ENCODE results near the gene AKAP1.

The AKAP1 gene

DNA sequence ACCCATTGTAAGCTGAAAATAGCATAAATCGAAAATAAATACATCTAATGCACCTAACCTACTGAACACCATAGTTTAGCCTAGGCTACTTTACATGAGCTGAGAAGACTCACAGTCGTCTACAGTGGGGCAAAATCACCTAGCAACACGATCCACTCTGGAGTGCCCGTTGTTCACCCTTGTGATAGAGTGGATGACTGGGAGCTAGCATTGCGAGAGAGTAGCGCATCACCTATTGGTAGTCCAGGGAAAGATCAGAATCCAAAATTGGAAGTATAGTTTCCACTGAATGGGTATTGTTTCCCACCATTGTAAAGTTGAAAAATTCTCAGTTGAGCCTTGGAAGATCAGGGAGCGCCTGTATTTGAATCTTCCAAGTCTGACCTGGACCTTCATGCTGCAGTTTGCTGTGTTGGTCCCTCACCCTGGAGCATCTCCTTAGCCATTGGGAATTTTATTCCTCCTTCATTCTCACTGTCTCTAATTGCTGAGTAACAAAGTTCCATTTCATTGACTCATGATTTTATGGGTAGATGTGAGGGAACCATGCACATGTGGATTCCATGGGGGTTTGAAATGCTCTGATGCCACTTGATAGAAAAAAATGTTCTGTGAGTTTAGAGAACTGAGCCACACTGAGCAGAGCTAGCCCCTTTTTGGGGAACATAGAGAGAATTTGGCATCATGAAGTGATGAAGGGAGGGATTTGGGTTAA is 19.6 kb downstream of the AKAP1 start:
- H3K36me3 ChIP-seq, result peaks cover 62% of the 10 kb centered on the region
- H3K4me3 ChIP-seq, result no peak overlapping the region
- H3K4me1 ChIP-seq, result peaks cover 35% of the 10 kb centered on the region
- no peaks in the 10 kb centered on the region for H3K9me3 ChIP-seq
- no peaks in the 10 kb centered on the region for H3K27me3 ChIP-seq
- H3K4me2 ChIP-seq, result no peak overlapping the region
- no peak overlapping the region for H3K27ac ChIP-seq
- peaks cover 100% of the 10 kb centered on the region for H4K20me1 ChIP-seq
- H3K9ac ChIP-seq, result no peak overlapping the region
- no peak for TF ChIP-seq Cebpa-rat (IDR thresholded peaks at IDR 0.05)

DNA sequence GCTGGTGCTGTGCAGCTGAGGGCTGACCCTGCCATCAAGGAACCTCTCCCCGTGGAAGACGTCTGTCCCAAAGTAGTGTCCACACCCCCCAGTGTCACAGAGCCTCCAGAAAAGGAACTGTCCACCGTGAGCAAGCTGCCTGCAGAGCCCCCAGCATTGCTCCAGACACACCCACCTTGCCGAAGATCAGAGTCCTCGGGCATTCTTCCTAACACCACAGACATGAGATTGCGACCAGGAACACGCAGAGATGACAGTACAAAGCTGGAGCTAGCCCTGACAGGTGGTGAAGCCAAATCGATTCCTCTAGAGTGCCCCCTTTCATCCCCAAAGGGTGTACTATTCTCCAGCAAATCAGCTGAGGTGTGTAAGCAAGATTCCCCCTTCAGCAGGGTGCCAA is 20.5 kb downstream of the AKAP1 start:
- no peak for TF ChIP-seq Cebpa-rat (IDR thresholded peaks at IDR 0.05)
- peaks cover 40% of the 10 kb centered on the region for H3K4me1 ChIP-seq
- H3K9me3 ChIP-seq, result no peaks in the 10 kb centered on the region
- no peaks in the 10 kb centered on the region for H3K27me3 ChIP-seq
- H3K4me3 ChIP-seq, result no peak overlapping the region
- H3K9ac ChIP-seq, result 0 out of 2 replicates have a peak overlapping the region, but pooled peaks have one; percentile 5
- H3K36me3 ChIP-seq, result peaks cover 65% of the 10 kb centered on the region
- peaks cover 100% of the 10 kb centered on the region for H4K20me1 ChIP-seq
- H3K4me2 ChIP-seq, result no peak overlapping the region
- no peak overlapping the region for H3K27ac ChIP-seq

DNA sequence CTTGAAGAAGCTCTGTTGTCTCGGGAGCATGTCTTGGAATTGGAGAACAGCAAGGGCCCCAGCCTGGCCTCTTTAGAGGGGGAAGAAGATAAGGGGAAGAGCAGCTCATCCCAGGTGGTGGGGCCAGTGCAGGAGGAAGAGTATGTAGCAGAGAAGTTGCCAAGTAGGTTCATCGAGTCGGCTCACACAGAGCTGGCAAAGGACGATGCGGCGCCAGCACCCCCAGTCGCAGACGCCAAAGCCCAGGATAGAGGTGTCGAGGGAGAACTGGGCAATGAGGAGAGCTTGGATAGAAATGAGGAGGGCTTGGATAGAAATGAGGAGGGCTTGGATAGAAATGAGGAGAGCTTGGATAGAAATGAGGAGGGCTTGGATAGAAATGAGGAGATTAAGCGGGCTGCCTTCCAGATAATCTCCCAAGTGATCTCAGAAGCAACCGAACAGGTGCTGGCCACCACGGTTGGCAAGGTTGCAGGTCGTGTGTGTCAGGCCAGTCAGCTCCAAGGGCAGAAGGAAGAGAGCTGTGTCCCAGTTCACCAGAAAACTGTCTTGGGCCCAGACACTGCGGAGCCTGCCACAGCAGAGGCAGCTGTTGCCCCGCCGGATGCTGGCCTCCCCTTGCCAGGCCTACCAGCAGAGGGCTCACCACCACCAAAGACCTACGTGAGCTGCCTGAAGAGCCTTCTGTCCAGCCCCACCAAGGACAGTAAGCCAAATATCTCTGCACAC is 21.2 kb downstream of the AKAP1 start:
- Histone ChIP-seq H3K9ac (0 out of 2 replicates have a peak overlapping the region, but pooled peaks have one; percentile 5), H4K20me1 (peaks cover 100% of the 10 kb centered on the region), H3K4me2 (no peak overlapping the region)

DNA sequence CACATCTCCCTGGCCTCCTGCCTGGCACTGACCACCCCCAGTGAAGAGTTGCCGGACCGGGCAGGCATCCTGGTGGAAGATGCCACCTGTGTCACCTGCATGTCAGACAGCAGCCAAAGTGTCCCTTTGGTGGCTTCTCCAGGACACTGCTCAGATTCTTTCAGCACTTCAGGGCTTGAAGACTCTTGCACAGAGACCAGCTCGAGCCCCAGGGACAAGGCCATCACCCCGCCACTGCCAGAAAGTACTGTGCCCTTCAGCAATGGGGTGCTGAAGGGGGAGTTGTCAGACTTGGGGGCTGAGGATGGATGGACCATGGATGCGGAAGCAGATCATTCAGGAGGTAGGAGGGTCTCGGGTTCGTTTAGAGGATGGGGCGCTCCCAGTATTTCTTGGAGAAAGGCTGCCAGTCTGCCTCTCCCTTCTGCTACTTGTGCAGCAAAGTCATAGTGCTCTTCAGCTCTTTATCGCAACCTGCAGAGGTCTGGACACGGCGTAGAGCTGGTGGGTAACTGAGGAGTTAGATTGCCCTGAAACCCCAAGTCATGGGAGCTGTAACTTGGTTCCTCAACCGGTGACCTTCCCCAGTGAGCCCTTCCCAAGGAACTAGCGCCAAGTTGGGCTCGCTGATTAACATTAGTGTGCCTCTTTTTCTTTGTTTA is 21.9 kb downstream of the AKAP1 start:
- no peak overlapping the region for H3K4me3 ChIP-seq
- no peaks in the 10 kb centered on the region for H3K27me3 ChIP-seq
- peaks cover 78% of the 10 kb centered on the region for H3K36me3 ChIP-seq
- H3K4me1 ChIP-seq, result peaks cover 47% of the 10 kb centered on the region
- no peak for TF ChIP-seq Cebpa-rat (IDR thresholded peaks at IDR 0.05)
- no peak overlapping the region for H3K27ac ChIP-seq
- H3K4me2 ChIP-seq, result no peak overlapping the region
- H4K20me1 ChIP-seq, result peaks cover 100% of the 10 kb centered on the region
- no peak overlapping the region for H3K9ac ChIP-seq
- no peaks in the 10 kb centered on the region for H3K9me3 ChIP-seq

More for the DNA sequence above, 21.2 kb downstream of the AKAP1 start:
- Histone ChIP-seq H3K4me3 (no peak overlapping the region), H3K9me3 (no peaks in the 10 kb centered on the region), H3K27me3 (no peaks in the 10 kb centered on the region), H3K36me3 (peaks cover 71% of the 10 kb centered on the region), H3K27ac (no peak overlapping the region), H3K4me1 (peaks cover 47% of the 10 kb centered on the region)
- TF ChIP-seq Cebpa-rat (IDR thresholded peaks at IDR 0.05), result no peak

DNA sequence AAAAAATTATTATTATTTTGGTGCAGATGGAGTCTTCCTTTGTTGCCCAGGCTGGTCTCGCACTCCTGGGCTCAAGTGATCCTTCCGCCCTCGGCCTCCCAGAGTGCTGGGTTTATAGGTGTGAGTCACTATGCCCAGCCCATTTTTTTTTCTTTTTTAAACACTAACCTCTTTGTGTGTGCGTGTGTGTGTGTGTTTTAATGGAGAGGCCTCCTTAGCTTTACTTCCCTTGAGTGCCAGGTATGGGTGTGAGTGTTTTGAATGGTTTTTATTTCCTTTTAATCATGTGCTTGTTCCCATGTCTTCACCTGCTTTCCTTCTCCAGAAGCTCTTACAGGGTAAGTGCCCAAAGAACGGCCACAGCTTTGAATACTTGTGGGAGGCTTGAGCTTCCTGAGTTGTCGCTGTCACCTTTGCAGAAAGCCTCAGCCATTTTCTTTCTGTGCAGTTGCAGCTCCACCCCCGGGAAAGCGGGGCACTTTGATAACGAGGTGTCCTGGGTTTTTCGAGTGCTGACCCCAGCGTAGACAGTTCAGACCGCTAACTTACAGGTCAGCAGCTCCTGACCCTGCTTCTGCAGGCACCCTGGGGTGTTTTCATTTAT is 22.6 kb downstream of the AKAP1 start:
- Histone ChIP-seq H3K27ac (no peak overlapping the region), H3K9ac (no peak overlapping the region), H3K4me3 (no peak overlapping the region), H4K20me1 (peaks cover 99% of the 10 kb centered on the region), H3K4me1 (peaks cover 47% of the 10 kb centered on the region), H3K36me3 (peaks cover 83% of the 10 kb centered on the region), H3K27me3 (no peaks in the 10 kb centered on the region), H3K4me2 (no peak overlapping the region), H3K9me3 (no peaks in the 10 kb centered on the region)
- no peak for TF ChIP-seq Cebpa-rat (IDR thresholded peaks at IDR 0.05)

DNA sequence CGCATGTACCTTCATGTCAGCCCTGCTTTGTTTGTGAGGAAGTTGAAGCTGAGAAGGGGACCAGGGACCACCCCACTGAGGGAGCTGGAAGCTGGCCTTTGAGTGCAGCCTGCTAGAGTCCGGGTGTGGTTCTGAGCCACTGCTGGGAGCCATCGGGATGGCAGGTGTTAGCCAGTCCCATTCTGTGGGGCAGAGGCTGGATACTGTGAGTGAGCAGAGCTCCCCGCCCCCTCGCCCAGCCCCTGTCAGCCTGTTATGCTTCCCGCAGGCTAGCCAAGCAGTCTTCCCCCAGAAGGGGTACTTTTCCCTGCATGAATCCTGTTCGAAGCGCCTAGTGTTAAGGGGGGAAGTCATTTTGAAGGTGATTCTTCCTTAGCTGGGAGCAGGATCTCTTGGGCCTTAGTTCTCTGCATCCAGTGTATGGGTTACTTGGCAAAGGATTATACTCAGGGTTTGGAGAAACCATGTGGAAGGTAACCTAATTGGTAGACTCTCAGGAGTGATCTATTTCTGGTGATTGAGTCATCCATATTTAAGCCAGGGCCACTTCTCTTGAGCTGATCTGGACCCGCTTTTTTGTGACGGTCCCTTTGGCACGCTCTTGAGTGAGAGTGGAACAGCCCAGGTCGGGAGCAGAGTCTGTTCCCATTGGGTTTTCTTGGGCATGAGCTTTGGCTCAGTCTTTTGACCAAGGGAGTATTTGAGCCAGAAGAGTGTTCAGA is 23.8 kb downstream of the AKAP1 start:
- Histone ChIP-seq H3K9ac (no peak overlapping the region), H3K4me2 (peak overlapping the region; percentile 77; the same call in 1 of the 2 replicates), H3K27ac (0 out of 2 replicates have a peak overlapping the region, but pooled peaks have one; percentile 25), H3K36me3 (peaks cover 88% of the 10 kb centered on the region), H3K4me3 (no peak overlapping the region), H4K20me1 (peaks cover 93% of the 10 kb centered on the region), H3K27me3 (no peaks in the 10 kb centered on the region), H3K4me1 (peaks cover 43% of the 10 kb centered on the region), H3K9me3 (no peaks in the 10 kb centered on the region)
- TF ChIP-seq Cebpa-rat (IDR thresholded peaks at IDR 0.05), result no peak

DNA sequence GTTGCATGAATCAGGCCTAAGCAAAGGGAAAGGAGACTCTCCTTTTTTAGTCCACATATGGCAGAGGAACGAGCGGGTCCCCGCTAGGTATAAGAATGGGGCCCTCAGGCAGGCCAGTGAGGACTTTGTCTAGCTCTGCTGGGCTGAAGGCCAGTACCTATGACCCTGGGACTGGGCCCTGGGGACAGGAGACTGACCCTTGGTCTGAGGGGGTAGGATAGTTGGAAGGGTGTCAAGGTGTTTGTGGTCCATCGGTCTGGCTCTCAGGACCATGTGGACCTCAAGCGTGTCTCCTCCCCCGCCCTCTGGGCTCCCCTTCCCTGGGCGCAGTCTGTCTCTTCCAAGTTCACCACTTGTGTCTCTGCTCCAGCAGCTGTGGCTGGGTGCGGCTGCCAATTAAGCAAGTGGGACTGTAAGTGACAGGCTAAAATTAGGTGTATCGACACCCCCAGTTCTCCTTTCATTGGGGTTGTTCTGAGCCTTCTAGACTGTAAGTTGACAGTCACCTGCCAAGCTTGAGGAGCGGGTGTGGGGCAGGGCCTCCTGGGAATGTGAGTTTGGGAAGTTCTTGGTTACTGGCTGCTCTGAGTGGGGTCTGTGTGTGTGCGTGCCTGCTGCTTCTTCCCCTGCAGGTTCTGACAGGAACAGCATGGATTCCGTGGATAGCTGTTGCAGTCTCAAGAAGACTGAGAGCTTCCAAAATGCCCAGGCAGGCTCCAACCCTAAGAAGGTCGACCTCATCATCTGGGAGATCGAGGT is 24.5 kb downstream of the AKAP1 start:
- 0 out of 2 replicates have a peak overlapping the region, but pooled peaks have one; percentile 62 for H3K27ac ChIP-seq
- peaks cover 43% of the 10 kb centered on the region for H3K4me1 ChIP-seq
- peaks cover 88% of the 10 kb centered on the region for H3K36me3 ChIP-seq
- no peaks in the 10 kb centered on the region for H3K9me3 ChIP-seq
- peak overlapping the region; percentile 77 for H3K4me2 ChIP-seq
- no peak for TF ChIP-seq Cebpa-rat (IDR thresholded peaks at IDR 0.05)
- H4K20me1 ChIP-seq, result peaks cover 93% of the 10 kb centered on the region
- 0 out of 2 replicates have a peak overlapping the region, but pooled peaks have one; percentile 2 for H3K4me3 ChIP-seq
- 0 out of 2 replicates have a peak overlapping the region, but pooled peaks have one; percentile 0 for H3K9ac ChIP-seq
- H3K27me3 ChIP-seq, result no peaks in the 10 kb centered on the region

DNA sequence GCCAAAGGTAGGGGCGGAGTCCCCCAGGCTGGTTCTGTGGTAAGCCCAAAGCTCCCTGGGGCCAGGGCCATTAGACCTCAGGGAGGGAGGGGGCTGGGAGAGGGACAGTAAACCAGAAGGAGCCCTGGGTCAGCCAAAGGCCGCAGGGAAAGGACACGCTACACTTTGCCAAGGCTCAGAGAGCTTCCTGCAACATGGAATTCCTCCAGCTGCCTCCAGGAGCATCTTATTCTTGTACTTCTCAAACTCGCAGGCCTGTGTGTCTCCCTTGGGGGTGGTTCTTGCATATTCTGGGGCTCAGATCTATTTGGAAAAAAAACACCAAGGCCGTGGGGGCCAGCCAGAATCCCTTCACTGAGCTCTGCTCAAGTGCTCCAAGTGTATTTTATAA is 25.1 kb downstream of the AKAP1 start:
- H3K27ac ChIP-seq, result peak overlapping the region; percentile 62; the same call in 1 of the 2 replicates
- peaks cover 88% of the 10 kb centered on the region for H3K36me3 ChIP-seq
- H3K4me1 ChIP-seq, result peaks cover 43% of the 10 kb centered on the region
- H3K4me2 ChIP-seq, result peak overlapping the region; percentile 77
- H3K9me3 ChIP-seq, result no peaks in the 10 kb centered on the region
- no peak overlapping the region for H3K9ac ChIP-seq
- TF ChIP-seq Cebpa-rat (IDR thresholded peaks at IDR 0.05), result no peak
- 0 out of 2 replicates have a peak overlapping the region, but pooled peaks have one; percentile 2 for H3K4me3 ChIP-seq
- H4K20me1 ChIP-seq, result peaks cover 89% of the 10 kb centered on the region
- no peaks in the 10 kb centered on the region for H3K27me3 ChIP-seq
